Breast epithelium (tissue), 3 donors: ENCODE data around the gene NSMF.

Experiments
- CTCF ChIP-seq, 3 donors: fragments of 450-650 bp; IDR thresholded peaks; one replicate each; pipeline ENCODE4 v1.5.1; 2016 to 2017; ENCODE audit warnings: antibody characterized with exemption in 3 of 3, mild to moderate bottlenecking in 3 of 3, moderate library complexity in 3 of 3
- POLR2A ChIP-seq: fragments of 450-650 bp; IDR thresholded peaks from one replicate; pipeline ENCODE4 v1.6.1; 2016; ENCODE audit warnings: antibody characterized with exemption, mild to moderate bottlenecking, moderate library complexity

DNA sequence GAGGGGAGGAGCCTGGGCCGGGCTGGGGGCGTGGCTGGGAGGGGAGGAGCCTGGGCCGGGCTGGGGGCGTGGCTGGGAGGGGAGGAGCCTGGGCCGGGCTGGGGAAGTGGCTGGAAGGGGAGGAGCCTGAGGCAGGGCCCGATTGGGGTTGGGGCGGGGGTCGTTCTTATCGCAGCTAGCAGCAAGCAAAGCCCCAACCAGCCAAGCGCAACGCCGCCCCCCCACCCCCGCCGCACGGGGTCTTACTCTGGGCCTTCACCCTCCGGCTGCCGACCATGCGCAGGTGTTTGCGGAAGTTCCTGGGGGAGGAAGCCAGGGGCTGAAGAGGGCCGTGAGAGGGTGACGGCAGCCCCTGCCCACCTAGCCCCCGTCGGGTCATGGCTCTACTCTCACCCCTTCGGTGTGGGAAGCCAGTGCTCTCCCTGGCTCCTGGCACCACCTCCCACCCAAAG is 5.0 kb downstream of the NSMF start:
- TF ChIP-seq CTCF (IDR thresholded peaks at IDR 0.05) = no peak
- no peak for TF ChIP-seq POLR2A
